Duodenal mucosa (tissue), 2 donors: ENCODE data around the gene OR52N2.
A peak's percentile ranks its signal among the peaks of the same experiment; 100 is the strongest.

Source experiments
- H3K27ac ChIP-seq: one replicate; pipeline ENCODE4 v1.7.0; 2013; ENCODE audit warnings: low read depth, low read length
- H3K27me3 ChIP-seq, 2 donors: one replicate each; pipeline ENCODE4 v1.7.0; 2013; ENCODE audit warnings: low read length in 2 of 2, control low read depth in 1 of 2; ENCODE audit not compliant: insufficient read depth in 2 of 2, control insufficient read depth in 1 of 2
- H3K36me3 ChIP-seq, 2 donors: one replicate each; pipeline ENCODE4 v1.7.0; 2013; ENCODE audit warnings: low read length in 2 of 2, control low read depth in 1 of 2; ENCODE audit not compliant: insufficient read depth in 2 of 2, control insufficient read depth in 1 of 2
- H3K4me1 ChIP-seq, 2 donors: one replicate each; pipeline ENCODE4 v1.7.0; 2013; ENCODE audit warnings: low read length in 2 of 2, control low read depth in 1 of 2; ENCODE audit not compliant: insufficient read depth in 2 of 2, control insufficient read depth in 1 of 2
- H3K4me3 ChIP-seq, 2 donors: one replicate each; pipeline ENCODE4 v1.7.0; 2013; ENCODE audit warnings: low read length in 2 of 2, low read depth in 1 of 2
- H3K9ac ChIP-seq, 2 donors: one replicate each; pipeline ENCODE4 v1.7.0; 2013; ENCODE audit warnings: low read length in 2 of 2, low read depth in 1 of 2
- H3K9me3 ChIP-seq, 2 donors: one replicate each; pipeline ENCODE4 v1.7.0; 2013; ENCODE audit warnings: low read length in 2 of 2, control low read depth in 1 of 2; ENCODE audit not compliant: control insufficient read depth in 1 of 2

The OR52N2 gene

DNA sequence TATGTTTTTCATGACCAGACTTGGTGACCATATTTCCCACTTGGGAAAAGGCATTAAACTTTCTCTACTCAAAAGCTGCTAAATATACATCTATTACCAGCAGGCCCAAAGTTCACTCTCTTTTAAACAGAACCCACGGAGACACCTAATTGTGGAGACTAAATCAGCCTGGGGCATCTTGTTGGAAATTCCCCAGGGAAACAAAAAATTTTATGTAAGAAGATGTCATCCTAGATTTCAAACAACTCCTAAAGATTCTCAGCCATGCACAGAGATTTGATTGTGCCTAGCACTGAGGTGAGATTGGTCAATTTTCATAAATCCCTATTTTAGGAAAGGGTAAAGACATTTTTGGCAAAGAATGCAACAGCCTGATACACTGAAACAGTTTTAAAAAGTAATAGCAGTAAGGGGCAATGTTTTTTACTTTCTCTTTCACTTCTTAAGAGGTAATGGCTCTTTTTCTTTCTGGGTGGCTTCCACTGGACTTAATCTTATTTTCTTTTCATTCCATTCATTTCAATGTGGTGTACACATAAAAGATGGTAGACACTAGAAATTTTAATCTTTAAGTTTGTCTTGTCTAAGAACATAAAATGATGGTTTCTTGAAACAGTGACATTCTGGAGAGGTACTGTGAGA lies 9.6 kb downstream of the OR52N2 start:
- H3K27me3 ChIP-seq = no peaks in the 10 kb centered on the region
- peaks cover 0 to 5% of the 10 kb centered on the region in 2 donors for H3K4me1 ChIP-seq
- no peak overlapping the region for H3K9ac ChIP-seq
- H3K36me3 ChIP-seq = no peaks in the 10 kb centered on the region
- no peaks in the 10 kb centered on the region for H3K9me3 ChIP-seq
- peak overlapping the region; percentile 23 for H3K4me3 ChIP-seq
- H3K27ac ChIP-seq = no peak overlapping the region

DNA sequence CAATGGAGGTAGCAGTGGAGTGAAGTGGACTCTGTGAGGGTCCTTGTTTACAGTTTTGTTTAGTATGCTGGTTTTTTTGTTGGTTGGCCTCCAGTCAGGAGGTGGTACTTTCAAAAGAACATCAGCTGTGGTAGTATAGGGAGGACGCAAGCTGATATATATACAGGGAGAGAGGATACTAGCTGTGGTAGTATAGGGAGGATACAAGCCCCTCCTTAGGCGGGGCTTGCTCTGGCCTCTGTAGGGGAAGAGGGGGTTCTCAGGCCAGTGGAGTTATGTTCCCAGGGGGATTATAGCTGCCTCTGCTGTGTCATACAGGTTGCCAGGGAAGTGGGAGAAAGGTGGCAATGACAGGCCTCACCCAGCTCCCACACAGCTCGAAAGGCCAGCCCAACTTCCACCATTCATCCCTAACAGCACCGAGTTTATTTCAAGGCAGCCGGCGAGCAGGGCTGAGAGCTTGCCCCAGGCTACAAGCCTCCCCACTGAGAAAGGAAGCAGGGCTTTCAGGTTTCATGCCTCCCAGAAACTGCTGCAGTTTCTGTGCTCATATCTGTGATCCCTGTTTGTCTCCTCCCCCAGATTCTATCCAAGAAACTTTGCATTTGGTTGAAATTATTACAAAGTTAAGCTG lies 22.6 kb downstream of the OR52N2 start:
- H3K27ac ChIP-seq = no peak overlapping the region
- no peaks in the 10 kb centered on the region for H3K27me3 ChIP-seq
- H3K36me3 ChIP-seq = no peaks in the 10 kb centered on the region

DNA sequence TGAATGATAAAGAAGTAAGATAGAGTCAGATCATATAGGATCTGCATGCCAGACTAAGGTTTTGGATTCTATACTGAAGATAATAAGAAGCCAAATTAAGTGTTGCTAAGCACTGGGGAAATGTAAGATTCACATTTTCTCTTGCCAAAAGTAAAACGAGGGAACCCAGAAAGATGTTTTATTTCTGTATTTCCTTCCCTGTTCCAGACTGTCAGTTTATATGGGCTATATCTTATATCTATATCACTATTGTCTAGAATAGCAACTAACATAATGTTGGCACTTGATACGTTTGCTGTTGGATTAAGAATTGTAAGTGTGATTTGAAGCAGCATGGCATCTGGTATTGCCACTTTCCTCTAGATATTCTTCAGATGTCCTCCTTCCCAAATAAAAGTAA lies 24.7 kb downstream of the OR52N2 start:
- Histone ChIP-seq H3K27ac (no peak overlapping the region), H3K36me3 (no peaks in the 10 kb centered on the region), H3K27me3 (no peaks in the 10 kb centered on the region), H3K9ac (no peak overlapping the region), H3K4me1 (no peaks in the 10 kb centered on the region), H3K4me3 (no peak overlapping the region), H3K9me3 (no peaks in the 10 kb centered on the region)

More for the DNA sequence above, 22.6 kb downstream of the OR52N2 start:
- Histone ChIP-seq H3K9me3 (no peaks in the 10 kb centered on the region), H3K4me3 (no peak overlapping the region), H3K4me1 (no peaks in the 10 kb centered on the region), H3K9ac (no peak overlapping the region)

DNA sequence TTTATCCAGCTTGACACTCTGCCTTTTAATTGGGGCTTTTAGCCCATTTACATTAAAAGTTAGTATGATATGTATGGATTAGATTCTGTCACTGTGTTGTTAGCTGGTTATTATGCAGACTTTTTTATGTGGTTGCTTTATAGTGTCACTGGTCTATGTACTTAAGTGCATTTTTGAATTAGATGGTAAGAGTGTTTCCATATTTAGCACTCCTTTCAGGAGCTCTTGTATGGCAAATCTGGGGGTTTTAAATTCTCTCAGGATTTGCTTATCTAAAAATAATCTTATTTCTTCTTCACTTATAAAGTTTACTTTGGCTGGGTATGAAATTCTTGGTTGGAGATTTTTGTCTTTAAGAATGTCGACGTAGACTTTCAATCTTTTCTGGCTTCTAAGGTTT lies 29.0 kb downstream of the OR52N2 start:
- Histone ChIP-seq H3K4me3 (no peak overlapping the region), H3K4me1 (no peaks in the 10 kb centered on the region), H3K9me3 (no peaks in the 10 kb centered on the region), H3K27me3 (no peaks in the 10 kb centered on the region), H3K9ac (no peak overlapping the region), H3K27ac (no peak overlapping the region), H3K36me3 (no peaks in the 10 kb centered on the region)

- H3K36me3 ChIP-seq = no peaks in the 10 kb centered on the region
- H3K27me3 ChIP-seq = no peaks in the 10 kb centered on the region
- no peak within 1 kb of the TSS for H3K4me3 ChIP-seq
- H3K9ac ChIP-seq = no peak within 1 kb of the TSS
- no peaks in the 10 kb centered on the region for H3K9me3 ChIP-seq
- no peaks in the 10 kb centered on the region for H3K4me1 ChIP-seq
- H3K27ac ChIP-seq = no peak within 1 kb of the TSS
Observed at GRCh38 chr11:5841797-5842196, 33.1 kb downstream of the OR52N2 start, which contains the start of gene OR52E6. OR52E6 (minus strand) TSS chr11:5841897; CDS start chr11:5841897, 0 bp downstream.

DNA sequence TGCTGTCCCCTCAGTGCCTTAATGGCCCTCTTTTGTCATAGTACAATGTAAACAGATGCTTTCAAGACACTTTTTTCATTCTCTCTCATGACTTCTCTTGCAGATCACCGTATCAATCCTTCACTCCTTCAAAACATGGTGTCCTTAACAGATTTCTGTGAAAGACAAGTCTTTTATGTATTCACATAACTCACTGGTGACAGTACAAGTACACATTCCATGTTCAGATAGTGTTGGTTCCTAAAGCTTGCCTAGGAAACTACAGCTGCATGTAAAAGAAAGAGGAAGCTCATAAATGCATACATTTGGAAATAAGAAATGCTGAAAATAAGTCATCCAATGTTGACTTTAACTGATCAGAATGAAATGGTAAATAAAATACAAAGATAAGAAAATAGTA lies 38.0 kb downstream of the OR52N2 start:
- H3K36me3 ChIP-seq = no peaks in the 10 kb centered on the region
- no peak overlapping the region for H3K27ac ChIP-seq
- no peaks in the 10 kb centered on the region for H3K9me3 ChIP-seq
- H3K9ac ChIP-seq = no peak overlapping the region
- no peak overlapping the region for H3K4me3 ChIP-seq
- H3K27me3 ChIP-seq = no peaks in the 10 kb centered on the region
- H3K4me1 ChIP-seq = no peaks in the 10 kb centered on the region

- H3K4me3 ChIP-seq = no peak overlapping the region
- no peak overlapping the region for H3K27ac ChIP-seq
- H3K36me3 ChIP-seq = no peaks in the 10 kb centered on the region
- no peak overlapping the region for H3K9ac ChIP-seq
- no peaks in the 10 kb centered on the region for H3K27me3 ChIP-seq
- no peaks in the 10 kb centered on the region for H3K4me1 ChIP-seq
- H3K9me3 ChIP-seq = no peaks in the 10 kb centered on the region
Observed at GRCh38 chr11:5847711-5848110, 39.0 kb downstream of the OR52N2 start.

GRCh38 chr11:5851002-5851401 lies 42.3 kb downstream of the OR52N2 start:
- Histone ChIP-seq H3K27ac (no peak overlapping the region), H3K9ac (no peak overlapping the region), H3K36me3 (no peaks in the 10 kb centered on the region), H3K9me3 (peaks cover 0 to 2% of the 10 kb centered on the region in 2 donors), H3K4me1 (no peaks in the 10 kb centered on the region), H3K27me3 (no peaks in the 10 kb centered on the region), H3K4me3 (no peak overlapping the region)

DNA sequence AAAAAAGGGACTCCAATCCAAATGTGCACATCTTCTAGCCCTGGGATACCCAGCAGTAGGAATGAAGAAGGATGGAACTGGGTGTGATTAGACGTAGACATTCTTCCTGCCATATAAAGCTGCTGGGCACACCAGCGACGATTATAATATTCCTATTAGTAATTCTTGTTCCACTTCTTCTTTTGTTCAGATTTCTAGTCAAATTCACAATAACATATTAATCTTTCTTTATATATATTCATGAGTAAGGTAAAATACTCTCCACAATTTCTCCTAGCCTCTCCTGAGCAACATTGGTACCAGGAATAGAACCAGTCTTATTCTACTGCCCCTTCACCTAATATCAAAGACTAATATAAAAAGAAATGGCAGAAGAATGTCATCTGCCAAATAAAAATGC lies 48.9 kb downstream of the OR52N2 start, which contains the start of gene OR52E8:
TSS of gene OR52E8 (minus strand) at position 101 of the 400 bp plus-strand sequence. CDS start at position 101, 0 bp downstream.
- Histone ChIP-seq H3K36me3 (no peaks in the 10 kb centered on the region), H3K9ac (no peak within 1 kb of the TSS), H3K4me1 (no peaks in the 10 kb centered on the region), H3K27ac (no peak within 1 kb of the TSS), H3K4me3 (no peak within 1 kb of the TSS), H3K9me3 (peaks cover 0 to 2% of the 10 kb centered on the region in 2 donors), H3K27me3 (no peaks in the 10 kb centered on the region)

DNA sequence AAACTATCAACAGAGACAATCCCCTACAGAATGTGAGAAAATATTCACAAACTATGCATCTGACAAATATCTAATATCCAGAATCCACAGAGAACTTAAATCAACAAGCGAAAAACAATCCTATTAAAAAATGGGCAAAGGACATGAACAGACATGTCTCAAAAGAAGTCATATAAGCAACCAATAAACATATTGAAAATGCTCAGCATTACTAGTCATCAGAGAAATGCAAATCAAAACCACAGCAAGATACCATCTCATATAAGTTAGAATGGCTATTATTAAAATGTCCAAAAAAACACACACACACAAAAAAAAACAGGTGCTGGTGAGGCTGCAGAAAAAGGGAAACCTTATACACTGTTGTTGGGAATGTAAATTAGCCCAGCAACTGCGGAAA lies 57.1 kb downstream of the OR52N2 start:
- Histone ChIP-seq H3K27ac (no peak overlapping the region), H3K4me1 (no peaks in the 10 kb centered on the region), H3K4me3 (no peak overlapping the region), H3K9me3 (no peaks in the 10 kb centered on the region), H3K9ac (no peak overlapping the region), H3K36me3 (no peaks in the 10 kb centered on the region), H3K27me3 (no peaks in the 10 kb centered on the region)
